Stimulated activated CD8-positive, alpha-beta memory T cell treated with anti-CD3 and anti-CD28 coated beads, Interleukin-15, amount 100 ng/mL, for 4 hours (primary cell): ENCODE data around the gene CUX1.
"Not testable (repeated sequence)": the region's sequence is repeated elsewhere in the genome, so short reads cannot be mapped to it uniquely, and the experiment has no call there.

ENCODE experiments used
- DNase-seq, 2 donors: peaks; one replicate each; pipeline ENCODE4 v3.0.0-alpha.2; 2020; ENCODE audit warnings: low read depth in 2 of 2

CUX1 gene

DNA sequence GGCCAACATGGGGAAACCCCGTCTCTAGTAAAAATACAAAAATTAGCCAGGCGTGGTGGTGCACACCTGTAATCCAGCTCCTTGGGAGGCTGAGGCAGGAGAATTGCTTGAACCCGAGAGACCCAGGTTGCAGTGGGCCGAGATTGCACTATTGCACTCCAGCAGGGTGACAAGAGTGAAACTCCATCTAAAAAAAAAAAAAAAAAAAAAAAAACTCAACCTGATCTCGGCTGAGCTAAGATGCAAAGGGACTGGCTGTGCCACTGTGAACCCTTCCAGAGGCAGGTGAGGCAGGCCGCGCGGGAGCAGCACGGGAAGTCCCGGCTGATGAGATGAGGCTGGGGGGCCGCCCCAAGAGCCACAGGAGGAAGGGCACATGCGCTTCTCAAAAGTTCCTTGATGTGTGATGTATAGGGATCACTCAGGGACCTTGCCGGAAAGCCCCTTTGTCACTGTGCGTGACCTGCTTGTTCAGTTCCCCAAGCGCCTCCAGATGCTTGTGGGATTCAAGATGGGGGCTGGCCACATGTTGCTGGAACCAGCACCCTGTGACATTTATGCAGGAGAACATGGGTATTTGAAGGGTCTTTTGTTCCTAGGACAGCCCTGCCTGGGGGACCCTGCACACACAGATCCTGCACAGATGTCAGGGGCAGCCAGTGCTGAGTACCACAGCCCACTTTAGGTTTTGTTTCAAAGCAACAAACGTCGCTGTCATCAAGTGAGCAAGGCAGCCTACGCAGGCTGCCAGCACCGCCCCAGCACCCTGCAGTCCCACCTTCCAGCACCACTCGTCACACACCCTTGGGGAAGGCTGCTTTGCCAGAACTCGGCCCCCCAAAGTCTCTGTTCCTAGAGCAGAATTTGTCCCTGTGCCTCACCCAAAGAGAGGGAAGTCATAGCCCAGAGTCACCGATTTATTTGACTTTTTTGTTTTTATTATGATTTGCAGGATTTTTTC, 394.4 kb downstream of the CUX1 start:
- no peak for DNase-seq

DNA sequence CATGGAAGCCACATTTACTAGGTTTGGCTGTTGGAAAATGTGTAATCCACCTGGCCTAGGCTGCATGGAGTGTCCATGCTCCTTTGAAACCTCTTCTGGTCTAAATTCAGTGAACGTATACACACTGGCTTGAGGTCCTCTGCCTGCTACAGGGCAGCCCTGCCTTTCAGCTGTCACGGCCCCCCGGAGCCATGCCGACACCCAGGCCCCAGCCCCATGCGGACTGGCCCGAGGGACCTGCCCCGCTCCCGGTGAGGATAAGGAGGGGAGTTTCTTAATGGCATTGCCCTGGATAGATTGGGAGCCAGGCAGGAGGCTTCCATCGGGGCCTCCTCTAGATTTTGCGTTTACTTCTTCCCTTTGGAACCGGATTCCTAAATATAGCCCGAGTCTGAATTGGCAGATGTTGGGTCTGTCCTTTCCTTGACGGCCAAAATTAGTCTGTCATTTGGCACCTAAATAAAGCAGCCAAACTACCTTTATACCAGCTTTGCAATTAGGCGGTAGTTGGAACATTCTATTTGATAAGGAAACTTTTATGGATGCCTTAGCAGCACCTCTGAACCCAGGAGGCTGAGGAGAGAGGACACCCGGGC, 397.1 kb downstream of the CUX1 start:
- no peak for DNase-seq

DNA sequence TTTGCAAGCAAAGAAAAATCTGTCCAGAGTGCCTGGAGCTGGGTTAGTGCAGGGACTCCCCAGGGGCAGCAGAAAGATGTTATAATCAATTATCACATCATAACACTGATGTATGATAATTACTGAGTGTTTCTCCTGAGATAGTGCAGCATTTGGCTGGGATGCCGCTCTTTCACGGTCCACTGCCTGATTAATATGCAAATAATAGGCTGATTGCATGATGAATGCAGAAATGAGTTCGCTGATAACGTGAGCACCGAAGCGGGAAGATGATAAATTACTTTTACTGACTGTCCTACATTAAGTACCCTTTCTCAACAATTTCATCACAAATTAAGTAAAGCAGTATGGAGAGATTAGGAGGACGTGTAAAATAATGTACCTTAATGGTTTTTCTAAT, 397.8 kb downstream of the CUX1 start:
- no peak for DNase-seq

DNA sequence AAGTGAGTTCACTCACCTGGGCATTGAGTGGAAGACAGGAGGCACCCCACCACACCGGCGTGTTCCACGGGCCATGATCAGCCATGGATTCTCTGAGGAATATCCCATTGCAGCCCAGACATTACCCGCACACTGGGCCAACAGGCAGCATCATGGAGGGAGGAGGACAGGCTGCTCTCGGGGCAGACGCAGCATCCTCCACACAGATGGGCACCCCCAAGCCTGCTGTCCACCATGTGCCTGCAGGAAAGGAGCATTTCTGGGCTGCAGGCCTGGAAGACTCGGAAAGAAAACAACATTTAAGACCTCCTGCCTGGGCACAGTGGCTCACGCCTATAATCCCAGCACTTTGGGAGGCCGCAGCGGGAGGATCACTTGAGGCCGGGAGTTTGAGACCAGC, 398.3 kb downstream of the CUX1 start:
- no peak for DNase-seq

DNA sequence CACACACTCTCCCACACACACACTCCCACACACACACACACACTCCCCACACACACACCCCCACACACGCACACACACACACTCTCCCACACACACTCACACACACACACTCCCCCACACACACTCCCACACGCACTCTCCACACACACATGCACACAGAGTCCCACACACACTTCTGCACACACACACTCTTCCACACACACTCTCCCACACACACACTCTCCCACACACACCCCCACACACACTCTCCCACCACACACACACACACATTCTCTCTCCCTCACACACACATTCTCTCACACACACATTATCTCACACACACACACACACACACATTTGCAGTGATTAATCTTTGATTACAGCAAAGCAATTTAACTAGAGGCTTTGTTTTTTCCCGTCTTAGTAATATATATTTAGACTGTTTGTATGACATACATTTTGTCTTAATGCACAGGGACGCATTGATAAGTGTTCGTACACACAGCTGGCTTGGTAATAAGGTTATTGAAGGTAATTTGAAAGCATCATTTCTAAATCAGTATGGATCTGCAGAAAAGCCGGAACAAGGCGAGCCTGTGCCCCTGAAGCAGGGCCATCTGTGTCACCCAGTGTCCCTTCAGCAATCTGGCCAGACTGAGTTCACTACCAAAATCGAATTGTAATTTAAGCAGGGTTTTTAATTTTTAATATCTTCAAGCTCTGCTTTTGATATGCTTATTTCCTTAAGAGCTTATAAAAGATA, 399.3 kb downstream of the CUX1 start:
- no peak for DNase-seq

DNA sequence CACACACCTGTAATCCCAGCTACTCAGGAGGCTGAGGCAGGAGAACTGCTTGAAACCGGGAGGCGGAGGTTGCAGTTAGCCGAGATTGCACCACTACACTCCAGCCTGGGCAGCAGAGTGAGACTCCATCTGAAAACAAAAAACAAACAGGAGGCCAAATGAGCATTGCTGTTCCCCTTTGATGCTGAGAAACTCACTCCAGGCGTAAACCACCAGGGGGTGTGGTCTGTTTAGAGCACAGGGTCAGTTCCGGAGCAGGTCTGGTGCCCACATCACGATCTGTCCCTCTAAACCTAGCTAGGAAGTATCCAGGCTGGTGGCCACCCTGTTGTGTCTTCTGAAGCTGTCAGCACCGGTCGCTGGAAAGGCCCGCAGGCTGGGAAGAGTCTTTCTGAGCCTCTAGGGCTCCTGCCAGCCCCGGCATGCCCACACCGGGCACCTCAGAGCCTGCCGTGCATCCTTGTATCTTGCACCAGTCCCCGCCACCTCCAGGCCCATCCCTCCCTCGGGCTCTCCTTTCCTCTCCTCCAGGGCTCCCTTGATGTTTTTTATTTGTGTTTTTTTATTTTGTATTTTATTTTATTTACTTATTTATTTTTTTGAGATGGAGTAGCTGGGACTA, 402.9 kb downstream of the CUX1 start:
- no peak for DNase-seq

DNA sequence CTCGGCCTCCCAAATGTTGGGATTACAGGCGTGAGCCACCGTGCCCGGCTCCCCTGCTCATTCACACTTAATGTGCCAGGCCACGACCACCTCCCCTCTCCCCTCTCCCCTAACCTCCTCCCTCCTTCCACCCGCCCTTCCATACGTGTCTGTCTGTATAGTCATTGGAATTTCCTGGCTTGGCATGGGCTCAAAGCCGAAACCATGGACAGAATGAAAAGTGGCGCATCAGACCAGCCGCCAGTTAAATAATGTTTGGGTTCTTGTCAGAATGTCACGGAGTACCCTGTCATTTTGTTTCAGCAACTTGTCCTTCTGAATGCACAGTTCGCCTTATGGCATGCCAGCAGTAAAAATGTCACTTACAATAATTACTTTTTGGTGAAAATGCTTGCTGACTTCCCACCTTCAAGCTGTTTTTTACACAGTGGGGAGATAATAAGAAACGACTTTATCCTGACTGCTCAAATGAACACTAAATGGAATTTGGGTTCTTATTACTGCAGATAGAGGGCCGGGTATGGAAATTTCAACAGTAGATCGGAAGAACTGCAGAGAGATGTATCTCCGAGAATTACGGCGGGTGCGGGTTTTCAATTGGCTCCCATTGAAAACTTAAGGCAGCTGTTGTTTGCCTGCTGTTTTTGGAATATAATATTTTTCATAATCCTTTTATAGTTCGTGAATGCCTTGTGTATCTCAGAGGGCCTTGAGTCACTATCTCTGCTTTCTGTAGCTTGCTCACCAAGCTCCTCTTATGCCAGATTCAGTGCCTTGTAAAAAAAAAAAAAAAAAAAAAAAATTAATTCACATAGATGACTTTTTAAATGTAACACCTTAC, 403.8 kb downstream of the CUX1 start:
- no peak for DNase-seq

DNA sequence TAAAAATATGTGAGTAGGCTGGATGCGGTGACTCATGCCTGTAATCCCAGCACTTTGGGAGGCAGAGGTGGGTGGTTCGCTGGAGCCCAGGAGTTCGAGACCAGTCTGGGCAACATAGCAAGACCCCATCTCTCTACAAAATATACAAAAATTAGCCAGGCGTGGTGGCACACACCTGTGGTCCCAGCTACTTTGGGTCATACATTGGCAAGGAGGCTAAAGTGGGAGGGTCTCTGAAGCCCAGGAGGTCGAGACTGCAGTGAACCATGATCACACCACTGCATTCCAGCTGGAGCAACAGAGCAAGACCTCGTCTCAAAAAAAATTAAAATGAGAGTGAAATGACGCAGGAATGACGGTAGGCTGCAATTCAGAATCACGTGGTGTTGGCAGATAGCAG, 404.5 kb downstream of the CUX1 start:
- DNase-seq, result no peak

DNA sequence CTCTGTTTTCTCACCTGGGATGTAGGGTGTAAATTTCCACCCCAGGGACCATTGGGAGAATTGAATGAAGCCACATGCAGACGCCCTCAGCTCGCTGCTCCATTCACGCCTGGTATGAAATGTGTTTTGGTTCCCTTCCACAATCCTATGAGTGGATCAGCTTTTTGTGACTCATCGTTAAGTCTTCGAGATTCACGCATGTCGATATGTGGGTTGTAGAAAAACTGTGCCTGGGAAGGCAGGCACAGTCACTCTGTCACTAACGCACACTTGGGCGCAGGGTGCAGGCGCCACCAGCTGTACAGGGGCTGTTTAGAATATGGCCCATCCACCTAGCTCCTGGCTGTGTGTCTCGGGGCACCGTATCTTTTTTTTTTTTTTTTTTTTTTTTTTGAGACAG, 405.0 kb downstream of the CUX1 start:
- no peak for DNase-seq

DNA sequence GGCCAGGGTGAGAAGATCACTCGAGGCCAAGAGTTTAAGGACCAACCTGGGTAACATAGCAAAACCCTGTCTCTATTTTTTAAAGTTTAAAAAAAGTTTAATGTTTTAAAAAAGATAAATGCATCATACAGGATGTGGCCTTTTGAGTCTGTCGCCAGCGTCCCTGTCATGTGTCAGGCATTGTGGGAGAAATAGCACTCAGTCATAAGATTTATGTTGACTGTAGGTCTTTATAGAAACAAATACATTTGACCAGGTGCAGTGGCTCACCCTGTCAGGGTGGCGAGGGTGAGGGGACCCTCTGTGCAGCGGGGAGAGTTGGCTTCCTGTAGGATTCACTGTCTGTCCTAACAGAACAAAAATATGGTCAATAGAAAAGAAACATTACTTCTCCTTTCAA, 405.8 kb downstream of the CUX1 start:
- no peak for DNase-seq

DNA sequence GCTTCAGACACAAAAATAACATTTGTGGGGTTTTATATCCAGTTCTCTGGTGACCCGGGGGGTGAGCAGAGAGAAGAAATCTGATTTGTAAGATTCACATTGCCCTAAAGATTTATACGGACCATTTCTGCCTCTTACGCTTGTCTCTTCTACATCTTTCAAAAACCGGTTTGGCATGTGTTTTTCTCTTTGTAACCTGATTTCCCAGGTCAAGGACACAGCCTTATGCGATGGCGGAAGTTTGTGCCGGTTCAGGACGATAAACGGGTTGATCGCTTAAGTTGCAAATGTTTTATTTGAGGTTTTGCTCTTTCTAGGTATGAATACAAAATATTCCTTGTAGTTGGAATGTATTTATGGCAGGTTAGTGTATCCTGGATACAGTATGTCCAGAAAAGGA, 407.6 kb downstream of the CUX1 start:
- DNase-seq, result no peak

DNA sequence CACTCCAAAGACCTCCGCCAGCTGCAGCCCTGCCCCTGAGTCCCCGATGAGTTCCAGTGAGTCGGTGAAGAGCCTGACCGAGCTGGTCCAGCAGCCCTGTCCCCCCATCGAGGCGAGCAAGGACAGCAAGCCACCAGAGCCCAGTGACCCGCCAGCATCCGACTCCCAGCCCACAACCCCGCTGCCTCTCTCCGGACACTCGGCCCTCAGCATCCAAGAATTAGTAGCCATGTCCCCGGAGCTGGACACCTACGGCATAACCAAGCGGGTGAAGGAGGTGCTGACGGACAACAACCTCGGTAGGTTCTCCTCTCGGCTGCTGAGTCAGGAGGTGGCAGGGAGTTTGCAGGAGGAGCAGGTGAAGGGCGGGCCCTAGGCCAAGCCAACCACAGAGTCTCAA, 409.9 kb downstream of the CUX1 start:
- no peak for DNase-seq

DNA sequence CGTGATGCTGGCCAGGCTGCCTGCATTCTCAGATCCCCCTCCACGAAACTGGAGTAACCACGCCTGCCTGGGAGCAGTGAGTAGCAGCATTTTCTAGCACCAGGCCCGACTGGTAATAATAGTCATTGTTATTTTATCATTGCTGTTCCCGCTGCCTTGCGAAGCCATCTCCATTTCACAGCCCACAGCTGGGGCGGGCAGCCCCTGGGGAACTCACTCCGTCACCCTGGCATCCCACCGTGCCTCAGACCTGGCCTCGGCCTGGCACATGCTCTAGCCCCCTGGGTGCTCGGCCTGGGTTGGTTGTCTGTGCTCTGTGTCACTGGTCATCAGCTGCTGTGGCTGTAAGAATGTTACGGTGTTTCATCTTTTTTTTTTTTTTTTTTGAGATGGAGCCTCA, 411.5 kb downstream of the CUX1 start:
- no peak for DNase-seq

DNA sequence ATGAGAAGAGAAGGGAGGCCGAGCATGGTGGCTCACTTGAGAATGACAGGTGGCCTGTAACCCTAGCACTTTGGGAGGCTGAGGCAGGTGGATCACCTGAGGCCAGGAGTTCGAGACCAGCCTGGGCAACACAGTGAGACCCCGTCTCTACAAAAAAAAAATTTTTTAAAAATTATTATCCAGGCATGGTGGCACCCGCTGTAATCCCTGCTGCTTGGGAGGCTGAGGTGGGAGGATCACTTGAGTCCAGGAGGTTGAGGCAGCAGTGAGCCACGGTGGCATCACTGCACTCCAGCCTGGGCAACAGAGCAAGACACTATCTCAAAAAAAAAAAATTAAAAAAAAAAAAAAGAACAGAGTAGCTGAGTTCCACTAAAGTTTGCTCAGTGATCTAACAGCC, 412.7 kb downstream of the CUX1 start:
- DNase-seq, result not testable (repeated sequence)

DNA sequence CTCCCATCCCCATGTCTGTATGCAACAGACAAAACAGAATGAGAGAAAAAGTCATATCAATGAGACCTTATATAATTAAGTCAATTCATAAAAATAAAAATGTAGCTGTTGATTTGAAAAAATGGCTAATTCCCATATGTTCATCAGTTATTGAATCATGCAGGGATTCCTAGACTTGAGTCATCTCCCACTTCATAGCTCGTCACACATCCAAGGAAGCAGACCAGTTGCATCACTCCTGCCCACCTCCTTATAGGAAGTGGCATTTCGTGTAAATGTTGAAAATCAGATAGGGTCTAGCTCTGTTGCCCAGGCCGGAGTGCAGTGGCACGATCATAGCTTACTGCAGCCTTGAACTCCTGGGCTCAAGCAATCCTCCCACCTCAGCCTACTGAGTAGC, 413.2 kb downstream of the CUX1 start:
- DNase-seq, result no peak

DNA sequence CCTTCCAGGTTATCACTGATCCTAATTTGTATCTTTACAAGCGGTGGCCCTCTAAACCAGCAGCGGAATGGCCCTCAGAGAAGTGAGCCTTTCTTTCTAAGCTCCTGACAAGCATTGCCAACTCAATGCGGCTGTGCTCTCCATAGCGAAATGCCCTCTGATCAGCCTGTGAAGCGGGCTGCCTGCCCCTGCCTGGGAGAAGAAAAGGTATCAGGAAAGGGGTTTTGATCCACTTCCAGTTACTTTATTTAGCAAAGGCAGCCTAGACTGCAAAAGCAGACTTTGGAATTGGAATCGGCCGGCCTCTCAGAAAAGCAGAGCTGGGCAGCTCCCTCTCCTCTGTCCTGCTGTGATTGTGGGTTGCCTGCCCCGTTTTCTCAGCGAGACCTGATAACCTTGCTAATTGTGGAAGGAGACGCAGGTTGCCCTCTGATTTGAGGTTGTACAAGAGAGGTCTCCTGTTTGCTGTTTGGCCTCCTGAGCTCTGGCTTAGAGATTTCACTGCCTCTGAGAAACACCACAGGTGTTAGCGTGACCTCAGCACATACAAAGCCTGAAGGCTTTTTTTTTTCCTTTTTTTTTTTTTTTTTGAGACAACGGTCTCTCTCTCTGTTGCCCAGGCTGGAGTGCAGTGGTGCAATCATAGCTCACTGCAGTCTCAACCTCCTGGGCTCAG, 415.3 kb downstream of the CUX1 start:
- DNase-seq, result no peak

DNA sequence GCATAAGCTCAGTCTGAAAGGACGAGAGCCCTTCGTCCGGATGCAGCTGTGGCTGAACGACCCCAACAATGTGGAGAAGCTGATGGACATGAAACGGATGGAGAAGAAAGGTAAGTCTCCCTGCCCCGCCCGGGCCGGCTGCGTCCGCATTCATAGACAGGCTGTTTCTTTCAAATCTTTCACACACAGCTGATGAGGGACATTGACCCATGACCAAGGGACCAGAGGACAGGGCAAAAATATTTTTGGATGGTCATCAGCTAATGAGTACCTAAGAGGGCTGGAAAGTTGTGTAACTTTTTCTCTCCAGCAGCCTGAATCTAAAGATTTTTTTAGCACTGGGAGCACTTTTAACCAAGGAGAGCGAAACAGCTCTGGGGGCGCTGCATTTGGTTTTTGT, 416.7 kb downstream of the CUX1 start:
- no peak for DNase-seq

DNA sequence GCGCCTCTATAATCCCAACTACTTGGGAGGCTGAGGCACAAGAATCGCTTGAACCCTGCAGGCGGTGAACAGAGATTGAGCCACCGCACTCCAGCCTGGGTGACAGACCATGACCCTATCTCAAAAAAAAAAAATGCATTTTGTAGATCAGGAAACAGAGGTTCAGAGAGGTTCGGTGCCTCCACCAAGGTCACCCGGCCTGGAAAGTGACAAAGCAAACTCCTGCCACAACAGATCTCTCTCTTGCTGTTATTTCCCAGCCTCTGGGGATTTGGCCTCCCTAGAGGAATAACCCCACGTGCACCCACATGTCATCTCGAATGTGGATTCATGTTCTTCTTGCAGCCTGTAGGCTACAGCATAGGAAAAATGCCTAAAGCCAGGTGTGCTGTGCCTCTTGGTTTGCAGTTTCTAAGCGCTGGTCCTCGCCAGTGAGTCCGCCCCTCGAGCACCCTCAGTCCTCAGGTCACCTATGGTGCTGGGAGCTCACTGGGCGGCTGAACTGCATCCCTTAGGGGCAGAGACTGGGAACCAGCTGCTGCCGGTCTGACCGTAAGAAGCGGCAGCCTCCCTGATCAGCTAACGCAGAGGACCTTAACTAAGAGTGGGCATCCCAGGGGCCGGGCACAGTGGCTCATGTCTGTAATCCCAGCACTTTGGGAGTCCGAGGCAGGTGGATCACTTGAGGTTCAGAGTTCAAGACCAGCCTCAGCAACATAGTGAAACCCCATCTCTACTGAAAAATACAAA, 417.6 kb downstream of the CUX1 start:
- DNase-seq, result no peak

DNA sequence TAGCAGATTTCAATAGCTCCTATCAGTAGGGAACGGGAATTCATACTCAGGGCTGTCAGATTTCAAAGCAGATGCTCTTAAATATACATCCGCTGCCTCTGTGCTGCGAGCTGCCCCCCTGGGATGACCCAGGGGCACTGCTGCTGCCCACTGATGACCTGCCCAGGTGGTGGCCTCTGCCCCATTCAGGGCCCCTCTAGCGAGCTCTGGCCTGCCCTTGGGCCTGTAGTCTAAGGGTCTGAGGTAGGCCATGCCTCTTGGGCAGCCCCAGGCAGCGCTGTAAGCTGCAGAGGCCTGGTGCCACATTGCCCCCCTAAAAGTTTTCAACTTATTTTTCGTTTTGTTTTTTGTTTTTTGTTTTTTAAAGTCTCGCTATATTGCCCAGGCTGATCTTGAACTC, 418.7 kb downstream of the CUX1 start:
- no peak for DNase-seq
